CD4-positive, alpha-beta T cell treated with Interleukin-1 beta for 1 hour (primary cell): ENCODE data around the gene PPP1CA.

Source experiments
- DNase-seq, 2 donors: peaks; one replicate each; pipeline ENCODE4 v3.0.0-alpha.2; 2020 to 2022

PPP1CA gene

GRCh38 chr11:67349036-67349435 lies 52.6 kb downstream of the PPP1CA start:
- DNase-seq = no peak
